CD4-positive, alpha-beta memory T cell (primary cell): ENCODE results near the gene RAD52. TPM values are rescaled to one million over a fixed set of nuclear protein-coding genes. Genes with fewer than 3 reads are reported as not detected.

Experiments
- CTCF ChIA-PET: fragments of 350-600 bp; sonication (Branson Sonifier 250); formaldehyde crosslinking; loops from one replicate; lab custom pipeline; 2021; ENCODE audit warnings: inconsistent platforms; ENCODE audit not compliant: partially characterized antibody; lab: Charles Lee
- POLR2A ChIA-PET: fragments of 350-600 bp; sonication (Branson Sonifier 250); formaldehyde crosslinking; loops from one replicate; lab custom pipeline; 2021; ENCODE audit not compliant: partially characterized antibody; lab: Charles Lee
- DNase-seq, 5 donors: peaks; one replicate each; pipeline versions ENCODE4 v3.0.0 to v3.0.0-alpha.2; 2020 to 2022; ENCODE audit warnings: mixed read lengths in 1 of 5
- H3K27ac ChIP-seq: one replicate; pipeline ENCODE4 v1.7.0; 2013; ENCODE audit warnings: low read depth, low read length
- H3K27me3 ChIP-seq: 2 replicates; pipeline ENCODE4 v1.7.0; 2013; ENCODE audit warnings: mild to moderate bottlenecking, low read length, moderate library complexity; ENCODE audit not compliant: insufficient read depth
- H3K36me3 ChIP-seq: 2 replicates; pipeline ENCODE4 v1.7.0; 2013; ENCODE audit warnings: mild to moderate bottlenecking, low read length, moderate library complexity; ENCODE audit not compliant: insufficient read depth
- H3K4me1 ChIP-seq: 2 replicates; pipeline ENCODE4 v1.7.0; 2013; ENCODE audit warnings: mild to moderate bottlenecking, low read length, moderate library complexity; ENCODE audit not compliant: insufficient read depth
- H3K4me3 ChIP-seq, 2 donors: one replicate each; pipeline ENCODE4 v1.7.0; 2013; ENCODE audit warnings: low read length in 2 of 2, mild to moderate bottlenecking in 1 of 2
- H3K9me3 ChIP-seq, 2 donors: one replicate each; pipeline ENCODE4 v1.7.0; 2013; ENCODE audit warnings: low read length in 2 of 2, control low read depth in 1 of 2; ENCODE audit not compliant: control insufficient read depth in 1 of 2
- H3K27ac Mint-ChIP-seq, 7 donors: one replicate each; pipeline ENCODE4 v1.8.0; 2020 to 2021; ENCODE audit warnings: mixed read lengths in 7 of 7, mild to moderate bottlenecking in 6 of 7, inconsistent platforms in 3 of 7, moderate library complexity in 3 of 7
- H3K27me3 Mint-ChIP-seq, 2 donors: one replicate each; pipeline ENCODE4 v1.8.0; 2020 to 2021; ENCODE audit warnings: mixed read lengths in 2 of 2
- H3K36me3 Mint-ChIP-seq, 2 donors: one replicate each; pipeline ENCODE4 v1.8.0; 2020 to 2021; ENCODE audit warnings: mixed read lengths in 2 of 2, inconsistent platforms in 1 of 2, mild to moderate bottlenecking in 1 of 2
- H3K4me1 Mint-ChIP-seq, 4 donors: one replicate each; pipeline ENCODE4 v1.8.0; 2020 to 2021; ENCODE audit warnings: mixed read lengths in 4 of 4, mild to moderate bottlenecking in 1 of 4
- H3K4me3 Mint-ChIP-seq, 8 donors: one replicate each; pipeline ENCODE4 v1.8.0; 2020 to 2021; ENCODE audit warnings: mixed read lengths in 8 of 8, mild to moderate bottlenecking in 7 of 8, moderate library complexity in 6 of 8, inconsistent platforms in 3 of 8
- H3K9me3 Mint-ChIP-seq, 8 donors: one replicate each; pipeline ENCODE4 v1.8.0; 2020 to 2021; ENCODE audit warnings: mixed read lengths in 8 of 8, mild to moderate bottlenecking in 5 of 8, inconsistent platforms in 3 of 8, moderate library complexity in 1 of 8
- intact Hi-C: fragments of 100-400 bp; cut with micrococcal nuclease; formaldehyde crosslinking; loops from one replicate; pipeline ENCODE4 v1.15.1; 2023
- polyA plus RNA-seq, 2 donors: library from polyadenylated mRNA; unstranded; fragments of 300-500 nt; fragmentation: Illumina TruSeq; gene quantifications; one replicate each; pipeline ENCODE4 v1.2.3, GENCODE V29; 2021
- total RNA-seq, 2 experiments: library from RNA; stranded (reverse); gene quantifications; one replicate each; pipeline ENCODE4 v1.2.3, GENCODE V29; 2021

The RAD52 gene
- total and polyA plus RNA-seq, 4 experiments from 2014 or later, result 0.26 to 31.5 (median 17.9) TPM

DNA sequence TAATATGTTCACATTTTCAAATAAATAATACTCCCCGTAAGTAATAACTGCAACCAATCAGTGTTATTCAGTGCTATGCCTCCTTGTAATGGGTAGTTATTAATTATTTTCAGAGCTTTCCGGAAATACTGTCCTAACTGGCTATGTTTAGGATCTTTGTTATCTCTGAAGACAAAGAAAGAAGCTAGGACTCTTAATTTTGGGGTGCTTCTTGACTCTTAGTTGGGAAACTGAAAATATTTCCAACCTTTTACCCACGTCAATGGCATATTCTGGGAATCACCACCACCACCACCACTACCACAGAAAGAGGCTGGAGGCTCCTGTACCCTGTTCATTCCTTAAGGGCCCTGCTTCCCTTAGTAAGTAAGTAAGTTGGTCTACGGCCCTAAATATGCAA, 39.1 kb downstream of the RAD52 start:
- Histone ChIP-seq H3K4me3 (no peak overlapping the region), H3K4me1 (peaks cover 7% of the 10 kb centered on the region), H3K27ac (no peak overlapping the region), H3K36me3 (peaks cover 54% of the 10 kb centered on the region), H3K9me3 (no peaks in the 10 kb centered on the region), H3K27me3 (no peaks in the 10 kb centered on the region)
- Mint-ChIP-seq H3K4me3 (no peak overlapping the region), H3K27me3 (no peaks in the 10 kb centered on the region), H3K36me3 (peaks cover 46 to 89% of the 10 kb centered on the region in 2 donors), H3K4me1 (peaks cover 15 to 34% (median 22%) of the 10 kb centered on the region in 4 donors), H3K27ac (peak overlapping the region in 4 of 7 donors; percentile 9 to 78 (median 45)), H3K9me3 (no peaks in the 10 kb centered on the region)
- ChIA-PET CTCF (interaction anchor here (1.1 kb wide), 1 partner anchor 39 kb away, joined by 3 read pairs; the partner anchor contains the start of gene RAD52), POLR2A (no interaction called here)
- DNase-seq, result no peak
- intact Hi-C loops, result loop anchor here (5.0 kb wide), 1 partner anchor 37 kb away; the partner anchor contains the start of gene RAD52

DNA sequence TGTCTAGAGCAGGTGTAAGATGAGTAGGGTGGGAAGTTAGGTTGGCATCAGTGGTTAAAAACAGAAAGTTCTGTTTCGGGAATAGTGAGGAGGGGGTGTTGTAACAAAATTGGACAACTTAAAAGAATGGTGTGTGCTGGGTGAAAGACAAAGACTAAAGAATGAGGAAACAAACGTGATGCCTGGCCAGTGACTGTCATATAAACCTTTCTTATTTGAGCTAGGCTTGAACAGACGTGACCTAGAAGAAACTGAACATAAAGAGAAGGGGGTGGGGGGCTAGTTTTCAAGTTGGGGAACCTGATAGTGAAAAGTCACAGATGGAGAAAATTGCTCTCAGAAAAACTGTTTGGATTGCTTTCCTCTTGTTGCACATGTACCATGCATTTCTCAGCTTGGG, 39.6 kb downstream of the RAD52 start:
- no peak overlapping the region for H3K4me3 Mint-ChIP-seq
- H3K4me3 ChIP-seq, result no peak overlapping the region
- no peaks in the 10 kb centered on the region for H3K27me3 ChIP-seq
- peaks cover 52 to 89% of the 10 kb centered on the region in 2 donors for H3K36me3 Mint-ChIP-seq
- H3K36me3 ChIP-seq, result peaks cover 60% of the 10 kb centered on the region
- peaks cover 7% of the 10 kb centered on the region for H3K4me1 ChIP-seq
- peak overlapping the region in 3 of 7 donors; percentile 3 to 66 (median 14) for H3K27ac Mint-ChIP-seq
- H3K4me1 Mint-ChIP-seq, result peaks cover 15 to 33% (median 22%) of the 10 kb centered on the region in 4 donors
- intact Hi-C loops, result loop anchor here (5.0 kb wide), 1 partner anchor 37 kb away; the partner anchor contains the start of gene RAD52
- ChIA-PET CTCF (interaction anchor here (1.1 kb wide), 1 partner anchor 40 kb away, joined by 3 read pairs; the partner anchor contains the start of gene RAD52), POLR2A (no interaction called here)
- H3K27me3 Mint-ChIP-seq, result no peaks in the 10 kb centered on the region
- no peak for DNase-seq
- H3K9me3 ChIP-seq, result no peaks in the 10 kb centered on the region
- no peak overlapping the region for H3K27ac ChIP-seq
- no peaks in the 10 kb centered on the region for H3K9me3 Mint-ChIP-seq

DNA sequence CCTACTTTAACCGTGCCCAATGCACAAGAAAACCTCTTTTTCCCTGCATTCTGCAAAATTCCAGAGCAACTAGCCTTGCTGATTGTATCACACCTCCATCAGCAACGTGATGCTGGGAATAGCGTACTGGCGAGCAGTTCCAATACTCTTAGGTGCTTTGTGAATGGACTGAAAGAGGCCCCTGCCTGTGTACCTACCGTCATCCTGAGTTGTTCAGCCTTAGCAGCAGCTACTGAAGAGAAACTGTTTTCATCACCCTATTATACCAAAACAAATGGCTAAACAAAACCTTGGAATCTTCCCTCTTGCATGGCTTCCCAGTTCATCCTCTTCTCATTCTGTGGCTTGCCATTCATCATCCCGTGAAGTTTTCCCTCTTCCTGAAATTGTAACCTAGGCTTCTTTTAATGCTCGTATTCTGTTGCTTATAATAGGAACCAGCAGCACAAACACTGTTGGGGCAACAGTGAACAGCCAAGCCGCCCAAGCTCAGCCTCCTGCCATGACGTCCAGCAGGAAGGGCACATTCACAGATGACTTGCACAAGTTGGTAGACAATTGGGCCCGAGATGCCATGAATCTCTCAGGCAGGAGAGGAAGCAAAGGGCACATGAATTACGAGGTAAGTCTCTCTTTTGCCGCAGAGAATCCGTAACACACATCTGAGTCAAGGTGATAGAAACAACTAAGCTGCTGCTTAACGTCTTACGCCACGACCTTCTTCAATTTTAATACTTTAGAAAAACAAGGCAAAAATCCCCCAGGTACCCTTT, 41.9 kb downstream of the RAD52 start:
- ChIA-PET CTCF (interaction anchor here (1.2 kb wide), 1 partner anchor 185 kb away, joined by 3 read pairs; no protein-coding TSS in a partner anchor), POLR2A (no interaction called here)
- intact Hi-C loops, result no loop called here
- Histone ChIP-seq H3K9me3 (no peaks in the 10 kb centered on the region), H3K4me1 (peaks cover 13% of the 10 kb centered on the region), H3K27me3 (no peaks in the 10 kb centered on the region), H3K27ac (no peak overlapping the region), H3K4me3 (no peak overlapping the region), H3K36me3 (peaks cover 63% of the 10 kb centered on the region)
- Mint-ChIP-seq H3K27me3 (no peaks in the 10 kb centered on the region), H3K4me3 (no peak overlapping the region), H3K4me1 (peaks cover 20 to 43% (median 21%) of the 10 kb centered on the region in 4 donors), H3K36me3 (peaks cover 64 to 88% of the 10 kb centered on the region in 2 donors), H3K27ac (peak overlapping the region in 2 of 7 donors; percentile 51 to 85), H3K9me3 (no peaks in the 10 kb centered on the region)
- DNase-seq, result no peak

DNA sequence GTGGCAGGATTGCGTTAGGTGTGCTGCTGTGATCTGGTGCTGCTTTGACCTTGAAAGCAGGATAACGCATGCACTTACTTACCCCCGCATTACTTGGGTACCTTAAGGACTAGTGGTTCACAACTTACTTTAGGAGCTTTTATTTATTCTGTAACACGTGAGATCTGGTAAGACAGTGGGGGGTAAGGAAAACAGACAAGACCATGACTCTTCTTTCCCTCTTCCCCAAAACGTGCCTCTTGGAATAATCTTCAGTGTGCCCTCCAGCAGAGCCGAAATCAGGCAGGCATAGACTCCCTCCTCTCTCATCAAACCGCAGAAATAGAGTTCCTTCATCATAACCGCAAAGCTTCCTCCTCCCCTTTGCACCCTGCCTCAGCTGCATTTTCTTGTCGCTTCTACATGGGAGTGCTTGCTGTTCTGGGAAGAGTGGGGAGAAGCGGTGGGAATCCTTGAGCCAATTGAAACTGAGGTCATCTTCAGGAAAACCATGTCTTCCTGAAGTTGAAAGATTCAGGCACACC, 43.4 kb downstream of the RAD52 start:
- peak in 2 of 5 donors; percentile 13 to 19 for DNase-seq
- Histone ChIP-seq H3K4me1 (peaks cover 13% of the 10 kb centered on the region), H3K36me3 (peaks cover 78% of the 10 kb centered on the region), H3K4me3 (no peak overlapping the region), H3K27me3 (no peaks in the 10 kb centered on the region), H3K9me3 (no peaks in the 10 kb centered on the region), H3K27ac (no peak overlapping the region)
- intact Hi-C loops, result no loop called here
- no peaks in the 10 kb centered on the region for H3K9me3 Mint-ChIP-seq
- ChIA-PET CTCF (interaction anchor here (0.6 to 1.5 kb wide), 4 partner anchors 10 to 99 kb away, joined by 3 to 6 read pairs (median 4); partner anchors contain the start of gene RAD52), POLR2A (interaction anchor here (1.9 to 2.5 kb wide), 2 partner anchors 9 to 43 kb away, joined by 4 to 12 read pairs; partner anchors contain the start of gene RAD52)
- peaks cover 17 to 46% (median 21%) of the 10 kb centered on the region in 4 donors for H3K4me1 Mint-ChIP-seq
- peaks cover 76 to 91% of the 10 kb centered on the region in 2 donors for H3K36me3 Mint-ChIP-seq
- H3K27ac Mint-ChIP-seq, result peak overlapping the region; percentile 13 to 77 (median 66)
- peak overlapping the region in 7 of 8 donors; percentile 17 to 67 (median 58) for H3K4me3 Mint-ChIP-seq
- H3K27me3 Mint-ChIP-seq, result no peaks in the 10 kb centered on the region

DNA sequence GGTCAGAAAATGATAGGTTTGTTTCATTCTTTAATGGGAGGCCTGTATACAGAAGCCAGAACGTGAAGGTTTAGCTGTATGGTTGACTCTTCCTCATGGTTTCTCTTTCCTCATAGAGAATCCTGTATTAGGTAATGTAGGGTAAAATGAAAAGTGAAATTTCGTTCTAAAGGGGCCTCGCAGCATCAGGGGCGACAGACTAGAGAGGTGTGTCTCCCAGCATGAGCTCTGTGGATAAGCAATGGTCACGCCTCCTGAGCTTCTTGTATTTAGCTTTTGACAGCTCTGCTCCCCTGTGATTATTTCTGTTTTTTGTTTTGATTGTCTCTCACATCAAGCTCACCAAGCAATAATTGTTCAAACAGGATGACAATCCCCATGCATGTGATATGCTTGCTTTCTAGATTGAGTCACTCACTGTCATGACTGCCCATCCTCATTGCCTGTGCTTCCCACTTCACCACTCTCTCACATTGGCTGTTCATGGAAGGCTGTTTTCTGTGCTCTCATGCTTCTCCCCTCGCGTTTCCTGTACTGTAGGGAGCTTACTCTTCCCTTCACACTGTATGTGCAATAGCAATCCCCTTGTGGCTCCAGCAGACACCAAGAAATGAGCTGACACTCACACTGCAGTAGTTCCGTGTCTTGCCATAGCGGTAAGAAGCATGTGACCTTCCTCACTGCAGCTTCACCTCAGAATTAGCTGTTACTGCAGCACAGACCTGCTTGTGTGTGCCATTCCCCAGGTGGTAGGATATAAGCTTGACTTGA, 44.0 kb downstream of the RAD52 start:
- H3K27me3 Mint-ChIP-seq, result no peaks in the 10 kb centered on the region
- H3K27ac Mint-ChIP-seq, result peak overlapping the region in 6 of 7 donors; percentile 18 to 77 (median 66)
- Histone ChIP-seq H3K4me3 (no peak overlapping the region), H3K27me3 (no peaks in the 10 kb centered on the region), H3K27ac (no peak overlapping the region), H3K9me3 (no peaks in the 10 kb centered on the region), H3K4me1 (peaks cover 13% of the 10 kb centered on the region), H3K36me3 (peaks cover 85% of the 10 kb centered on the region)
- H3K36me3 Mint-ChIP-seq, result peaks cover 83 to 93% of the 10 kb centered on the region in 2 donors
- peaks cover 17 to 46% (median 21%) of the 10 kb centered on the region in 4 donors for H3K4me1 Mint-ChIP-seq
- ChIA-PET POLR2A (interaction anchor here (1.9 to 2.5 kb wide), 2 partner anchors 9 to 44 kb away, joined by 4 to 12 read pairs; partner anchors contain the start of gene RAD52), CTCF (interaction anchor here (0.6 to 1.5 kb wide), 4 partner anchors 11 to 98 kb away, joined by 3 to 6 read pairs (median 4); partner anchors contain the start of gene RAD52)
- peak in 4 of 5 donors; percentile 4 to 41 (median 18) for DNase-seq
- H3K4me3 Mint-ChIP-seq, result peak overlapping the region in 7 of 8 donors; percentile 17 to 75 (median 58)
- H3K9me3 Mint-ChIP-seq, result no peaks in the 10 kb centered on the region
- intact Hi-C loops, result no loop called here

DNA sequence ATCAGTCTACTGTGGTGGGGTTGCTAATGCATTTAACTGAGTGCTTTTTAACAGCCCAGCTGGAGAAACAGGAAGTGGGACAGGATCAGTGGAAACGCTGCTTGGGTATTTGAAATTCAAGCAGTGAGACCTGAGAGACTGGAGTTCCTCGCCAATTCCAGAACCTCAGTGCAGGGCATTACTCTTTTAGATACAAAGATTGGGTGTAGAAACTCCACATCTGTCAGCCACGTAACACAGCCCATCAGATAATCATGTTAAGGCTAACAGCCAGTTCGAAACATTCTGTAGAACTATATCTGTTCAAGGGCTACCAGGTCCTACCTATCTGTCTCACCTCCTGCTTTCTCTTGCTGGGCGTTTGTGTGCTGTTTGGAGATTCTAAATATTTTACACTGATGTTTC, 45.5 kb downstream of the RAD52 start:
- Mint-ChIP-seq H3K4me1 (peaks cover 17 to 46% (median 21%) of the 10 kb centered on the region in 4 donors), H3K27ac (peak overlapping the region; percentile 37 to 87 (median 57)), H3K36me3 (peaks cover 82 to 90% of the 10 kb centered on the region in 2 donors), H3K9me3 (no peaks in the 10 kb centered on the region), H3K4me3 (no peak overlapping the region), H3K27me3 (no peaks in the 10 kb centered on the region)
- Histone ChIP-seq H3K27me3 (no peaks in the 10 kb centered on the region), H3K9me3 (no peaks in the 10 kb centered on the region), H3K4me1 (peaks cover 13% of the 10 kb centered on the region), H3K27ac (no peak overlapping the region), H3K4me3 (no peak overlapping the region), H3K36me3 (peaks cover 80% of the 10 kb centered on the region)
- DNase-seq, result no peak
- intact Hi-C loops, result no loop called here
- POLR2A ChIA-PET, result interaction anchor here (1.5 to 2.5 kb wide), 2 partner anchors 11 to 46 kb away, joined by 5 to 12 read pairs; partner anchors contain the start of gene RAD52
- CTCF ChIA-PET, result interaction anchor here (1.7 kb wide), 1 partner anchor 46 kb away, joined by 4 read pairs; the partner anchor contains the start of gene RAD52
